PC-3 (cell line): ENCODE data around the gene GNB1. TPM values are rescaled to one million over a fixed set of nuclear protein-coding genes. Genes with fewer than 3 reads are reported as not detected.

ENCODE experiments used
- ATAC-seq: fragments of 200-7000 bp; cut with Tn5 transposase; 2 replicates; pipeline ENCODE4 v1.9.1; 2020; ENCODE audit warnings: mild to moderate bottlenecking, moderate library complexity
- BruUV-seq: library from RNA; stranded (reverse); fragments of 400-500 nt; replicated peaks from 2 replicates; lab custom pipeline; 2021; lab: Mats Ljungman, UMichigan
- CTCF ChIA-PET: fragments of 300-600 bp; sonication (Branson Sonifier 250); formaldehyde crosslinking; loops from one replicate; lab custom pipeline; 2022; ENCODE audit warnings: antibody characterized with exemption; lab: Charles Lee
- POLR2A ChIA-PET: fragments of 300-600 bp; sonication (Branson Sonifier 250); formaldehyde crosslinking; loops from one replicate; lab custom pipeline; 2022; ENCODE audit warnings: antibody characterized with exemption; ENCODE audit not compliant: unreplicated experiment; lab: Charles Lee
- DNase-seq: peaks from one replicate; pipeline ENCODE4 v3.0.0-alpha.2; 2015
- H2AFZ ChIP-seq: fragments of 300-600 bp; sonication (generic); 2 replicates; pipeline ENCODE4 v1.6.0; 2016; ENCODE audit warnings: antibody characterized with exemption, low read length
- H3F3A ChIP-seq: fragments of 300-600 bp; sonication (generic); one replicate; pipeline ENCODE4 v1.6.0; 2017; ENCODE audit warnings: antibody characterized with exemption, low read length, control low read depth, mild to moderate bottlenecking; ENCODE audit not compliant: unreplicated experiment
- H3K27ac ChIP-seq: fragments of 300-600 bp; sonication (generic); 2 replicates; pipeline ENCODE4 v1.5.1; 2016; ENCODE audit warnings: mild to moderate bottlenecking, low read length
- H3K27me3 ChIP-seq: fragments of 300-600 bp; sonication (generic); 2 replicates; pipeline ENCODE4 v1.6.1; 2016; ENCODE audit warnings: low read length, mixed read lengths
- H3K36me3 ChIP-seq: fragments of 300-600 bp; sonication (generic); 2 replicates; pipeline ENCODE4 v1.6.1; 2016; ENCODE audit warnings: low read depth, mixed run types, low read length, mixed read lengths
- H3K4me1 ChIP-seq: fragments of 300-600 bp; sonication (generic); 2 replicates; pipeline ENCODE4 v1.5.1; 2016; ENCODE audit warnings: low read length; ENCODE audit not compliant: insufficient read depth
- H3K4me2 ChIP-seq: fragments of 300-600 bp; sonication (generic); 2 replicates; pipeline ENCODE4 v1.6.0; 2016; ENCODE audit warnings: low read length
- H3K4me3 ChIP-seq: fragments of 300-600 bp; sonication (generic); 2 replicates; pipeline ENCODE4 v1.5.1; 2016; ENCODE audit warnings: mild to moderate bottlenecking, low read length, mixed read lengths
- H3K79me2 ChIP-seq: fragments of 300-600 bp; sonication (generic); 2 replicates; pipeline ENCODE4 v1.6.1; 2017; ENCODE audit warnings: low read length, mixed read lengths
- H3K9ac ChIP-seq: fragments of 300-600 bp; sonication (generic); 2 replicates; pipeline ENCODE4 v1.6.0; 2016; ENCODE audit warnings: mild to moderate bottlenecking, low read length
- H3K9me2 ChIP-seq: fragments of 300-600 bp; sonication (generic); replicated peaks from 2 replicates; pipeline ENCODE4 v1.6.1; 2016; ENCODE audit warnings: mixed run types, low read length, mixed read lengths
- H3K9me3 ChIP-seq: fragments of 300-600 bp; sonication (generic); 2 replicates; pipeline ENCODE4 v1.6.1; 2016; ENCODE audit warnings: low read length, mixed read lengths
- H4K20me1 ChIP-seq: fragments of 300-600 bp; sonication (generic); 2 replicates; pipeline ENCODE4 v1.6.1; 2016; ENCODE audit warnings: low read length, mixed read lengths
- EZH2 ChIP-seq: fragments of 300-600 bp; sonication (generic); IDR thresholded peaks from one replicate; pipeline ENCODE4 v1.6.1; 2017; ENCODE audit warnings: antibody characterized with exemption, mild to moderate bottlenecking, low read length; ENCODE audit not compliant: unreplicated experiment
- EZH2phosphoT487 ChIP-seq: fragments of 300-600 bp; sonication (generic); IDR thresholded peaks from 2 replicates; pipeline ENCODE4 v1.6.1; 2018; ENCODE audit warnings: mild to moderate bottlenecking, antibody characterized with exemption, low read length, borderline replicate concordance
- intact Hi-C: fragments of 100-400 bp; cut with micrococcal nuclease; formaldehyde crosslinking; loops from 2 replicates; pipeline ENCODE4 v1.9.0; 2023
- total RNA-seq: library from RNA; depleted of rRNA; stranded (reverse); fragments of >200 nt; gene quantifications from 2 replicates; pipeline ENCODE4 v1.2.3, GENCODE V29; 2014
- TF ChIP-seq, protein P1 (sequence below): fragments of 300-600 bp; sonication (generic); conservative IDR thresholded peaks from 2 replicates; pipeline ENCODE4 v1.5.1; 2017; ENCODE audit warnings: antibody characterized with exemption, low read depth, mild to moderate bottlenecking, low read length

Gene GNB1
- total RNA-seq, 1 experiment from 2014 or later = 125 TPM

DNA sequence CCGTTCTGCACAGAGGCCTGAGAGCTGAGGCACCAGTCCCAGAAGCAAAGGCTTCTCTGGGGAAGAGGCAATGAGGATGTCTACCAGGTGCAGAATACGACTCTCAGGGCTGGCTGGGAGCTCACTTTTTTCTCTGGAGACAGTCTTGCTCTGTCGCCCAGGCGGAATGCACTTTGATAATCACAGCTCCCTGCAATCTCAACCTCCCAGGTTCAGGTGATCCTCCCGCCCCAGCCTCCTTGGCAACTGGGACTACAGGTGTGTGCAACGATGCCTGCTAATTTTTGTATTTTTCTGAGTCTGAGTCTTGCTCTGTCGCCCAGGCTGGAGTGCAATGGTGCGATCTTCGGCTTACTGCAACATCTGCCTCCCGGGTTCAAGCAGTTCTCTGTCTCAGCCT is 130.2 kb downstream of the GNB1 start:
- Histone ChIP-seq H3K27ac (no peak overlapping the region), H2AFZ (no peak overlapping the region), H3K79me2 (peaks cover 72% of the 10 kb centered on the region), H4K20me1 (peaks cover 16% of the 10 kb centered on the region), H3K9ac (no peak overlapping the region), H3K36me3 (peaks cover 63% of the 10 kb centered on the region), H3K27me3 (no peaks in the 10 kb centered on the region), H3K4me2 (no peak overlapping the region), H3K4me1 (peaks cover 45% of the 10 kb centered on the region), H3K9me2 (no peaks in the 10 kb centered on the region), H3F3A (no peaks in the 10 kb centered on the region), H3K4me3 (no peak overlapping the region), H3K9me3 (no peaks in the 10 kb centered on the region)
- ChIA-PET POLR2A (no interaction called here), CTCF (no interaction called here)
- TF ChIP-seq EZH2 = no peak
- BruUV-seq = no TSS peak
- ATAC-seq (no peak), DNase-seq (peak; percentile 1)
- intact Hi-C loops = no loop called here

DNA sequence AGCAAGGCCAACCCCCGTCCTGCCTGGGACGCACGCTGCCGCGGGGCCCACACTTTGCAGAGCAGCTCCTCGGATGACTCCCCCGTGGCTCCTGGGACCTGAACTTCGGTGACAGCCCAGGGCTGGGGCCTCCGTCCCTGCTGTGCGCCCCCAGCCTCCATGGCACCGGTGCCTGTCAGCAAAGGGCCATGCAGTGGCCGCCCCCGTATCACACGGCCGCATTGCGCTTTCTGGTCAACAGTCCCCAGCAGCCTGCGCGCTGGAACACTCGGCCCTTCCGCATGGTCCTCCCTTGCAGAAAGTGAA is 130.6 kb downstream of the GNB1 start:
- POLR2A ChIA-PET = no interaction called here
- H3K4me3 ChIP-seq = no peak overlapping the region
- no peak for DNase-seq
- no peak overlapping the region for H3K4me2 ChIP-seq
- no peak overlapping the region for H2AFZ ChIP-seq
- H4K20me1 ChIP-seq = peaks cover 16% of the 10 kb centered on the region
- peaks cover 45% of the 10 kb centered on the region for H3K4me1 ChIP-seq
- no peaks in the 10 kb centered on the region for H3F3A ChIP-seq
- no TSS peak for BruUV-seq
- no peaks in the 10 kb centered on the region for H3K9me2 ChIP-seq
- no peaks in the 10 kb centered on the region for H3K27me3 ChIP-seq
- CTCF ChIA-PET = no interaction called here
- H3K9ac ChIP-seq = no peak overlapping the region
- no peak overlapping the region for H3K27ac ChIP-seq
- H3K9me3 ChIP-seq = no peaks in the 10 kb centered on the region
- no peak for ATAC-seq
- H3K36me3 ChIP-seq = peaks cover 66% of the 10 kb centered on the region
- no peak for TF ChIP-seq EZH2
- TF ChIP-seq EZH2phosphoT487 = no peak
- TF ChIP-seq, protein P1, sequence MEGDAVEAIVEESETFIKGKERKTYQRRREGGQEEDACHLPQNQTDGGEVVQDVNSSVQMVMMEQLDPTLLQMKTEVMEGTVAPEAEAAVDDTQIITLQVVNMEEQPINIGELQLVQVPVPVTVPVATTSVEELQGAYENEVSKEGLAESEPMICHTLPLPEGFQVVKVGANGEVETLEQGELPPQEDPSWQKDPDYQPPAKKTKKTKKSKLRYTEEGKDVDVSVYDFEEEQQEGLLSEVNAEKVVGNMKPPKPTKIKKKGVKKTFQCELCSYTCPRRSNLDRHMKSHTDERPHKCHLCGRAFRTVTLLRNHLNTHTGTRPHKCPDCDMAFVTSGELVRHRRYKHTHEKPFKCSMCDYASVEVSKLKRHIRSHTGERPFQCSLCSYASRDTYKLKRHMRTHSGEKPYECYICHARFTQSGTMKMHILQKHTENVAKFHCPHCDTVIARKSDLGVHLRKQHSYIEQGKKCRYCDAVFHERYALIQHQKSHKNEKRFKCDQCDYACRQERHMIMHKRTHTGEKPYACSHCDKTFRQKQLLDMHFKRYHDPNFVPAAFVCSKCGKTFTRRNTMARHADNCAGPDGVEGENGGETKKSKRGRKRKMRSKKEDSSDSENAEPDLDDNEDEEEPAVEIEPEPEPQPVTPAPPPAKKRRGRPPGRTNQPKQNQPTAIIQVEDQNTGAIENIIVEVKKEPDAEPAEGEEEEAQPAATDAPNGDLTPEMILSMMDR = no peak
- intact Hi-C loops = no loop called here
- H3K79me2 ChIP-seq = peaks cover 68% of the 10 kb centered on the region

GRCh38 chr1:1759456-1760344 is 131.2 kb downstream of the GNB1 start:
- no TSS peak for BruUV-seq
- CTCF ChIA-PET = no interaction called here
- peak overlapping the region; percentile 17 for H3K9ac ChIP-seq
- H3K79me2 ChIP-seq = peaks cover 63% of the 10 kb centered on the region
- no peak for TF ChIP-seq EZH2
- no peak for TF ChIP-seq EZH2phosphoT487
- TF ChIP-seq, protein P1 = no peak
- DNase-seq (peak; percentile 6), ATAC-seq (no peak)
- H3K4me3 ChIP-seq = peak overlapping the region; percentile 17; the same call in 1 of the 2 replicates
- peaks cover 65% of the 10 kb centered on the region for H3K36me3 ChIP-seq
- no peaks in the 10 kb centered on the region for H3K27me3 ChIP-seq
- H3K9me3 ChIP-seq = no peaks in the 10 kb centered on the region
- peaks cover 16% of the 10 kb centered on the region for H4K20me1 ChIP-seq
- H3K27ac ChIP-seq = peak overlapping the region; percentile 78
- POLR2A ChIA-PET = no interaction called here
- intact Hi-C loops = loop anchor here (5.0 kb wide), 1 partner anchor 148 kb away; no protein-coding TSS in a partner anchor
- H3K4me2 ChIP-seq = peak overlapping the region; percentile 56
- no peaks in the 10 kb centered on the region for H3K9me2 ChIP-seq
- H3F3A ChIP-seq = no peaks in the 10 kb centered on the region
- peaks cover 45% of the 10 kb centered on the region for H3K4me1 ChIP-seq
- no peak overlapping the region for H2AFZ ChIP-seq
